Left renal pelvis (tissue), 4 donors: Measurements from ENCODE around the gene AFF2. TPM values are rescaled to one million over a fixed set of nuclear protein-coding genes. Genes with fewer than 3 reads are reported as not detected.

Experiments used
- DNase-seq, 4 donors: peaks; one replicate each; pipeline ENCODE4 v3.0.0-alpha.2; 2013; ENCODE audit warnings: low read depth in 4 of 4, low spot score in 3 of 4
- polyA plus RNA-seq, 4 donors: library from polyadenylated mRNA; unstranded; fragments of 120-200 nt; gene quantifications; one replicate each; pipeline ENCODE4 v1.2.1, GENCODE V29; 2013; ENCODE audit not compliant: insufficient read length in 4 of 4

The AFF2 gene
- polyA plus RNA-seq, 4 donors, result 3.8 to 10.7 (median 5.8) TPM

DNA sequence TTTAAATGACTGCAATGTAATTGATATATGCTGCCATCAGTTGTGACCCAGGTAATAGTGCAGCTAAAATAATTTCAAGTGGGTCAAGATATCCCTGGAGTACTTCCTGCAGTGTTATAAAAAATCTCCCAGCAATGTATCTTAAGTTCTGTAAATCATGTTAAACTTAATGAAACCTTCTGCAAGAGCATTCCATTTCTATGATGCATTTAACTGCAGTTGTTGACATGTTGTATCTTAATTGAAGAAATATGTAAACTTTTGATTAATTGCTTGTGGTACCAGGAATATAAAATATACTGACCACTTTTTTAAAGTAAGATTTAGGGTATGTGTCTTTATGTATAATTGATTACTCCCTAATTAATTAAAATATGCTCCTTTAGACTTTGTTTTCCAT lies 213.6 kb downstream of the AFF2 start:
- DNase-seq, result no peak

DNA sequence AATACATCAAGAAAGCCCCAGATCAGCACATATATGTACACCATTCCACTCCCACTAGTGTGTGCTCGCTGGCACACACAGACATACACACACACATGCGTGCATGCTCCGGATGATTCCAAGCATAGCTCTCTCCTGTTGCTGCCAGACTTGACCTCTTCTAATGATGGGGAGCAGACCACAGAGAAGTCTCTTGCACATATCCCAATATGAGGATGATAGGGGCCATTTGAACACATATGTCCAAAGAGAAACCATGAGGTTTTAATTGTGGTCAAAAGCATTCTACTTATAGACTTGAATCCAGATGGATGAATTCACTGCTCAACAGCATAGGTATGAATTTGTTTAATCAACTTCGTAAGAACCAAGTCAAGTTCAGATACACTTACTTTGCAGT lies 214.9 kb downstream of the AFF2 start:
- no peak for DNase-seq

DNA sequence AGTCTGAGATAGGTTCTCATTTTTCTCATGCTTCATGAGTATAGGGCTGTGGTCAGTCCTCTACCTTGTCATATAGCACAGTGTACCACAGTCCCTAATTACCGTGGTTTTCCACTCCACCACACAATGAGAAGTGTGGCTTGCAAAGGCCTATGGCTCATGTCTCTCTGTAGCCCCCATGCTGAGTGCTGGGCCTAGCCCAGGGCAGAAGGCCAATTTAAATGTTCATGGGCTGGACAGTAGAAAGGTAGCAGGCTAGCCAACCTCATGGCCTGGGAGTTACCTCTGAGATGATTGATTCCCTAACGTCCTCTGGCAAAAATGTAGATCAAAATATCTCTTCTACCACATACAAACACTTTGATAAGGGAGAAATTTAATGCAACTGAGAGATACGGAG lies 222.5 kb downstream of the AFF2 start:
- DNase-seq, result no peak

DNA sequence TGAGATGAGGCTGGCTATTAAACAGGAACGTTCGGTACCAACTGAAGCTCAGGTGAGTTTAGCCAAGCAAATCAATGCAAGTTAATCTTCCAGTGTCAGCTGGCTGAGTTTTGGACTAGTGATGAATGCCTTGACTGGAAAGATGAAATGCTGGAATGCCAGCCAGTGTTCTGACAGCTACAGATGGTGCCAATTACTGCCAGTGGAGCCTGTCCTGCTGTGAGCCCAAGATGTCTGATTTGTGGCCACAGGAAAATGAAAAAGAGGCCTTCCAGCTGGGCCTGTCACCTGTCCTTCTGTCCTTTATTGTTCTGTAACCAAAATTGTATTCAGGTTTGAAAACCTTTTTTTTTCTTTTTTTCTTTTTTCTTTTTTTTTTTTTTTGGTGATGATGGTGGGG lies 223.1 kb downstream of the AFF2 start:
- DNase-seq, result no peak

DNA sequence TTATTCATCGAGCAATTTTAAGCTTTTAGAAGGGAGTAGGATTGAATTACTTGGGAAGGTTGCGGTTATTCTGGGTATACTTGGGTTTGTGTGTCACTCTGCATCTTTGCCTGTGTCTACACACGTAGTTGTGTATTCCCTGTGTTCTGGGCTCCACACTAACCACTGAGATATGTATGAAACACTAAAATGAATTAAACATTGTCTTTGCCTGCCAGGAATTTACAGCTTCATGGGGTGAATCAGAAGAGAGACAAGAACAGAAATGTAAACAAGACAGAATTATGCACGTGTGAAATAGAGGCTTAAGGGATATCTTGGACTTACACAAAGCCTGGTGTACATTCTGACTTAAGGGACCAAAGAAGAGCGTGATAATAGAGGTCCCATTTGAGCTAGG lies 228.5 kb downstream of the AFF2 start:
- no peak for DNase-seq

DNA sequence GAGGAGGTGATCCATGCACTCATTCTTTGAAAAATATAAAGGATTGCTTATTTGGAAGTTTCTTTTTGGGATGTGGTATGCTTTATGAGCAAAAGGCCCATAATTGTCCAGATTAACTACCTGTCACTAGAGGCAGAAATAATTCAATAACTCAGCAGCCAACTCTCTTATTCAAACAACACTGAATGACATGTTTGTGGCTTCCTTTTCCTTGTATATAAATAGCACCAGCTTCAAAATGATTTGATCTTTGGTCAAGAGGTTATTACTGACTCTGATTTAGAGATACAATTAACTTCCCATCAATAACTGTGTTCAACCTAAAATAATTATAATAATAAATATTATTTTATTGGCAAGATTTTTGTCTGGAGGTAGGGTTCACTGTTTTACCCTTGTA lies 232.3 kb downstream of the AFF2 start:
- no peak for DNase-seq

DNA sequence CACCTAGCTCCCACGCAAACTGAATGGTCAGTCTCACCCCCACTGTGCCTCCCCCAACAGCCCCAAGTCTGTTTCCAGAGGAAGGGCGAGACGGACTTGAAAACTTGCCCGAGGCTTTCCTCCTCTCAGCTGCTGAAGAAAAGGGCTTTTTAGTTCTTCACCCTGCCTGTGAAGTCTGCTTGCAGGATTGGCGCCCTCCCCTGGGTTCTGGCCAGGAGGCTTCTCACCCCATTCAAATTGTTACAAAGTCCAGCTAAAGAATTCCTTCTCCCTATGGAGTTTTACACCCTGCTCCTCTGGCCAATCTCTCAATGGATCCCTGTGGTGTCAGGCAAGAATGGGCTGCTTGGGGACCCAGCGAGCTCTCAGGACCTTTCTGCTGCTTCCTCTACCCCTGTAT lies 241.0 kb downstream of the AFF2 start:
- no peak for DNase-seq

DNA sequence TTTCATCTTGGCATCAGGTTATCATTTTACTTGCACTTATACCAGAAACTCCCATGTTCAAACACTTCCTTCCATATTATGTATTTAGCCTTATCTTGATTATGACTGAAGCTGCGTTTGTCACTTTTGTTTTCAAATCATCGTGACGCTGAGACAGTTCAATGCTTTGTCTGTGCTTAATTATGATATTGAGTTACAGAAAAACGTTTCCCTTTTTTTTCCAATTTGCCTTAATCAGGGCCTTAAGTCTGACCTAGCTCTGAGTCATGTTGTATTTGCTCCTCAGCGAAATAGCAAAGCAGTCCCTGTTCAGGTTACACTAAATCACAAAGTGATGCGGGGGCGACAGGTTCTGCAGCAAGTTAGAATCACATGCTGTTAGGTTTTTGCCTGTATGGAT lies 254.7 kb downstream of the AFF2 start:
- DNase-seq, result no peak

DNA sequence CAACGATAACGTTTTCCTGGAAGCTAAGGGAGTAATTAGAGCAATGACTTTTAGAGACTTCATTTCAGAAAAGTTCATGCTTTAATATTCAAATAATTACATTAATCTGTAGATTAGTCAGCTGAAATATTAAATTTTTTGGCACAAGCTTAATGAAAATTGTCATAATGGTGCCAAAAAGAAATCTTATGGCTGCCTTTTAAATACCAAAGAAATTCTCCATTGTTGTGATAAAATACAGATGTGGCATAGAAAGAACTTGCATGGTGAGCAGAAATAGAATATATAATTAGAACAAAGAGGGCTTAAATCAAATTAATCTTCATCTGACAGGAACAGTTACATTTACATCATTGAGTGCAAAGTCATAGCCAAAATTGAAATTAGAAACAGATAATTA lies 263.5 kb downstream of the AFF2 start:
- no peak for DNase-seq

DNA sequence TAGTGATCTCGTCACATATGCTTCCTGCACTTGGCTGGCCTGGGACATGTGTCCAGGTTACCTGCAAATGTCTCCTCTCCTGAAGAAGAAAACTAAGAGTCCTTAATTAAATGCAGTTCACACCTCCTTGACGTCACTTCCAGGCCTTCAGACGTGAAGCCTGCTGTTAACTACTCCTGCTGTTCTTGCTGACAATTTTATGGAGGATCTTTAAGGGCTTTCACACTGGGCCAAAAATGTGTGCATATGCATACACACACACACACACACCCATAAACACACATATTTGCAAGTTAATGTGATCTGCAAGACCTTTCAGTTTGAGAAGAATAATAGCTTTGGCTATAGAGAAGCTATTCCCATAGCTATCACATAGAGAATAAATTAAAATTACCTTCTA lies 267.9 kb downstream of the AFF2 start:
- DNase-seq, result no peak

DNA sequence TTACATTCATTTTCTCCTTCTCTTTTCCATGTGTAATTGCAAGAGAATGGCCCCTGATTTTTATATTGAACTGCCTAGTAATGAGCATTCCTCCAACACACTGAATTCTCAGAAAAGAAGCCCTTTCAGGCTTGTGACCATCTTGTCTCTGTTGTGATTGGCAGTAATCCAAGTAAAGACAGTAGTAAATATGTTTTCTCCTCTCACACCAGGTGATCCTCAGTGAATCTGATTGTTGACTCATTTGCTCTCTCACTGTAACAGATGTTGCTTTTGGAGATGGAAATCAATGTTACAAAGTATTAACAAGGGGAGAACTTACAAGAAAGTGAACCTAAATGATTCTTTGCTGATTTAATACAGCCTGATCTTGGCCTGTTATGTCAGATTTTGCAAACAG lies 271.0 kb downstream of the AFF2 start:
- no peak for DNase-seq

DNA sequence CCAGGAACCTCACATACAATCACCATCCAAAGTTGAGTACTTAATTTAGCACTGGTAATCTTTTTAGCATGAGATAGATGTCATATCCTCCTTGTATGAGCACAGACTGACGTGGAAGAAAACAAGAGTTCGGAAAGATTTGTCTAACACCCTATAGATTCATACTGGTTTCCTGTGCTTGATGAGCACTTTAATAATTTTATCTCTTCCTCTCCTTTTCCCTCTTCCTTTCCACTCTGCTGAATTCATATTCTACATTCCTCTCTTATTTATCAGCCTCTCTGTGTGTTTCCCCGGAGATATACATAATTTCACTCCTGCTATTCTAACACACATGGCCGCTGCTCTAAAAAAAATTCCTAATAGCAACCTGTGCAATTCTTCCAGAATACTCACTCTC lies 273.9 kb downstream of the AFF2 start:
- no peak for DNase-seq

DNA sequence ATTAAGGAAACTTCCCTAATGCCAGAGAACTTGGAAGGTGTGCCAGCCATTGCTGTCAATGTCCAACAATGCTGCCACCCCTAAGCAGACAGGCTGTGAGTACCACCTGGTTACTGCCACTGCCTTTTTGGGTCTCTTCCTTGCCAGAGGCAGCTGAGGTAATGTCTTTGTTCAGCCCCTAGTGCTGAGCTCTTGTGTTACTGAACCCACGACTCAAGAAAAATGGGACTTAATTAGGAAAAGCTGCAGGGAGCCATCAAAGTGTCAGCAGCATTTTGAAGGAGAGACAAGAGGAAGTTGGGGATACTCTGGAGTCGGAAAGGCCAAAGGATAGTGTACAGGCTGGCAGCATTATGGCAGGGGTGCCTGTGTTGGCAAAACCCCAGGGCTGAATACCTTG lies 283.7 kb downstream of the AFF2 start:
- DNase-seq, result no peak

DNA sequence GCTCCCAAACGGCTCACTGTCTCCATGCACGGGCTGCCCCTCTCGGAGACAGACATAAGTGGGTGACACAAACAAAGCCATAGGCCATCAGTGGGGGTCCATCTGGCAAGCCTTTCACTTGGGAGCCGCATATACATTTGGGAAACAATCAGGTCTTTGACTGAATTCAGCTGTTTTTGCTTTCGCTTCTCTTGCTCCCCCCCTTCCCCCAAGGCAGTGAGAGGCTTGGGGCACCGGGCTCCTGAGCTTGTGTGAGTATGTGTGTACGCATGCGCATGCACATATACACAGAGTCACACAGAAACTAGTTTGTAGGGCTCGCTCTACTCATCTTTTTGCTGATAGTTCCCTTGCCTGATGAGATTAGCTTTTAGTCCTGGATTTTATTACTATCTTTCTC lies 284.4 kb downstream of the AFF2 start:
- DNase-seq, result no peak

DNA sequence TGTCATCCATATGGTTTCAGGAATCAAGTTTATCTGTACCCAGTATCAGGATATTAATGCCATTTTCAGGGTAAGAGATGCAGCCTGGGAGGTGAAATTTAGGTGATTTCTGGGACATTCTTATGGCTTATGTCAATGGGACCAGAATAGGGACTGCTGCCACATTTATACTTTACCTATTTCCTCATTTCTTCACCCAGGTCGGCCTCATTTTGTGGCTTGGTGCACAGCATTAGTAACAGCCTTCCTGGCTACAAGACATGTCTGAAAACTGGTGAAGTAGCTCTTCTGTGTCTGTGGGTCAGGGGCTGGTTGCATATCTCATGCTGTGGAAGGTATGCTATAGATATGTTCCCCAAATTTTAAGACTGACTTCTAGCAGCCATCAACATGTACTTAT lies 284.8 kb downstream of the AFF2 start:
- no peak for DNase-seq

DNA sequence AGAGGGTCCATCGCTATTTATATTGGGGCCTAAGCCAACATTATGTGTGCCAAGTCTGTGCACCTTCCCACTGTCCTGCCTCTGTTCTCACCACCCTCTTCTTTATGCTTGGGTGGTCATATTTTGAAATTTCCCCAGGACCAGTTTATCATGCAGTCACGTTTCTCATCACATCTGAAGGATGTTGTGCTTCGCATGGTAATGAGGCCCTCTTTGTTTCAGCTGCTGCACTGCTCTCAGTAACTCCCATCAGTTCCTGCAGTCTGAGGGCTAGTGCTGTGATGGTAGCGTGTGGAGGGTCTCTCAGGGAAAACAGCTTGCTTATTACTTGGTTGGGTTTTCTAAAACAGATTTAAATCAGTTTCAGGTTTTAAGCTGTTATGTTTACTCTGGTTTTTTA lies 288.0 kb downstream of the AFF2 start:
- DNase-seq, result no peak

DNA sequence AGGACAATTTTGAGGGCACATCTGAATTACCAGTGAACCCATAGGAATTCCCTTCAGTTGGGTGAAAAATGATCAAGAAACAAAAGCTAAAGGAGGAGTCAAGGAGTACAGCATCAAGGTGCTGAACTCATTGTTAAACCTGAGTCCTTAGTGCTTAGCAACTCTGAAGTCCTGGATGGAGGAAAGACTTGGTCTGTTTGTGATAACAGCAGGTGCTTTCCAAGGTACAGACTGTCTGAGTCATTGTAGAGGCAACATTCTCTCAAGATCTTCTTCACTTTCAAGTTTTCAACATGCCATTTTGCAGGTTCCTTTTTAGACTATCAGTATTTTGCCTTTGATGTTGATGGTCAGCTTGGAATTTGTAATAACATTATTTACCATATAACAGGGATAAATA lies 293.9 kb downstream of the AFF2 start:
- no peak for DNase-seq

DNA sequence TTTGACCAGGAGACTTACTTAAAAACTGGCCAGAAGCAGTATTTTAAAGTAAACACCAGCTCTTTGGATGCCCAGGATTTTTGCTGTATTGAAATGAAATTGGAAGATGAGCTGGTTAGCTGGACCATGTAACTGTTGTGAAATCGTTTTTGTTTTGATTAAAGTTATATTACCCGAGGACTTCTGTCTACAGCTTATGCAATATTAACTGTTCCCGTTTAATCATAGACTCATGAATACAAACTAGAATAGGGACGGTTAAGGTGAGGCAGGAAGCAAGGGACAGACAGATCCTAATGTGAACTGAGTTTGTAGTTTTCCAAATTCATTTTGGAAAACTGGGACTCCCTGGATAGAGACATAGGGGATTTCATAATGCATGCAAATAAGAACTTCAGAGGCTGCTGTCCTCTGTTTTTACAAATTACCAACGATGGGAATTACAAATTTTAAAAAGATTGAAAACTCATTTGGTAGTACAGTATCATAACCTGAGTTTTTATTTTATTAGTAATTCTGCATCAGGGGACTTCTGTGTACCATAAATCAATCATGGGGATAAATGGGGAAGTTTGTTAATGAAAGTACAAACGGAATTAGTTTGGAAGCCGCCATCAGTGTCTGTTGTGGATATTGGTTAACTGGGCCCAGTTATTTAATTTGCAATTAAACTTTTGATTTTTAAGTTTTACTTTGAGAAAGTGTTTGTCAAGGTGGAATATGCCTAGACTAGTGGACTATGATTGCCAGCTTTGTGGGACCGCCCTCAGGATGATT lies 304.4 kb downstream of the AFF2 start:
- no peak for DNase-seq

DNA sequence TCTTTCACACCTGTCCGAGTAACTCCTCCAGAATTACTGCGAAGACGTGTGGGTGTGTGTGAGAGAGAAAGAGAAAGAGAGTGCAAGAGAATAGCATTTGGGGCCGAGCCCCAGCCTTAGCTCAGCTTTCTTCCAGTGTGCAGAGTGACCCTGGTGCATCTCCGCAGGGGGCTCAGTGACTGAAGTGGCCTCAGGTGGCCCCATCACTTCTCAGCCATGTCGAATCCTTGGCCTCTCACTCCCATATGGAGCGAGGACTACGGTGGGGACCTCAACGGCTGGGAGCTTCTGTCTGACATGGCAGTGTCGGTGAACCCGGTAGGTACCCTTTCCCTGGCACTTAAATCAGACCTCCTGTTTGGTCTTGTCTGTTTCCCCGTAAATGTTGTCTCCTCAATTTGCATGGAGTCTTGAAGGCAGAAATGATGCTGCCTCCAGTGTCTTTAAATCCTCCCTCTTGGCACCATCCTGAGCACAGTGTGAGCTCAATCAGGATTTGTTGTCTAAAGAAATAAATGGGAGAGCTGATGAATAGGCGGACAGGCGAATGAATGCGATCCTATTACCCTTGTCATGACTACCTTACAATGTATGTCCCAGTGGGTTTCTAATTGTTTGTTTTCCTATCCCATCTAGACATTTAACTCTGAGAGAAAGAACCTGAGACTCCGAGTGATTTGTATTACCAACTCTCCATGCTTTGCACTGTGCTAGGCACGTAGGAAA lies 305.9 kb downstream of the AFF2 start:
- DNase-seq, result no peak

DNA sequence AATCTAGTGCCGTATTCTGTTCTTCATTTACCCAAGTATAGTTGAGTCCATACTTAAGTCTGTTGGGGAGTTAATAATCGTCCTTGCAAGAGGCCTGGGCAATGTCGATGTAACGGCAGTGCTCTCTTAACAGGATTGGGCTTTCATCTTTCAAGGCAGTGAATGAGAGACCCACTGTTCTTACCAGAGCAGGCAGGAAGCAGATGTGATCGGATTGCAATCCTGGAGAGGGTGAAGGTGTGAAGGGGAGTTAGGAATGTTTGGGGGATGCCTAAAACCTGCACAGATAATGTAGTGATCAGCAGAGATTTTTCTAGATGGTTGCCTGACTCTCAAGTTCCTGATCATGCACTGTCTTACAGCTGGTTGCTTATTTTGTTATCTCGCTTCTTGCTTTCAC lies 308.4 kb downstream of the AFF2 start:
- DNase-seq, result no peak

DNA sequence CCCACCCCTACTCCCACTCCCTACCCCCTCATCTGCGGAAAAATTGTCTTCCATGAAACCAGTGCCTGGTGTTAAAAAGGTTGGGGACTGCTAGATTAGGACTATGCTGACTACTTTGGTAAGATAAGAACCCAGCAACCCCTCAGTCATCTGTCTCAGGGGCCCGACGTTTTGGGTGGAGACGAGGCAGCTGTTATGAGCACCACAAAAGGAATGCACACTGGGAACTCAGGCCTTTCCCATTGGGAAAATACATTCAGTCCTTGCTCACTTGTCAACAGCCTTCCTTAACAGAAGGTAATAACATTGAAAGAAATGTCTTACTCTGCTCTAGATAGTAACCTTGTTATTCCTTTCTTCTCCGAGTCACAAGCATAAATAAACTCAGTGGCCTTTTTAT lies 310.8 kb downstream of the AFF2 start:
- no peak for DNase-seq

DNA sequence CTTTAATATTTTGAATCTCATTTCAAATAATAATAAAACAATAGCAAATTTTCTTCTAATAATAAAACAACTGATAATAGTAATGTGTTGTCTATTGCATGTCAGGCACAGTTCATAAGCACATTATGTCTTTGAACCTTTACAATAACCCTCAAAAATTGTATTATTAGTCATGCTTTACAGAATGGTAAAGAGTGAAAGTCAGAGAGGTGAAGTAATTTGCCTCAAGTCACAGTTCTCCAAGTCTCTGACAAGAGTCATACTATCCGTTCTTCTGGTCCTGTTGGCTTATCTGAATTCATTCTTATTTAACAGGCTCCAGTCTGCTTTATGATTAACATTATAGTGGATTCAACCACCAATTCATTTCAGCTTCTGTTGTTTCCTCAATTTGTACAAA lies 313.0 kb downstream of the AFF2 start:
- DNase-seq, result no peak

DNA sequence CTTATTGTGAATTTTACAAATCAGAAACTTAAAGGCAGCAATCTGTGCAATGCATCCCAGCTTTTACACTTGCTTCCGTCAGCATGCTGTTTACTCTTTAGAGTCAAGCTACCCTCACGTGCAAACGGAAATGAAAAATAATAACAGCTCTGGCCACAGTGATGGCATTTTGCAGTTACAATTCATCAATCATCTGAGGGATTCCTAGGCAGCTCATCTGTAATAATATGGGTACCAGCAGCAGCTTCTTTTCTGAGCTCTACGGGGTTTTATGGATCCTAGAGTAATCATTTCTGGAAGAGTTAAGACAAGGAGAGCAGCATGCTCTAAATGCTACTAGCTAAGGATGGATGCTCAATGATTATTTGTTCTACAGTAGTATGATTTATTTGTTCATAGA lies 313.6 kb downstream of the AFF2 start:
- DNase-seq, result no peak
